Neural cell (in vitro differentiated cells): ENCODE results near the gene GRPEL2. TPM values are rescaled to one million over a fixed set of nuclear protein-coding genes. Genes with fewer than 3 reads are reported as not detected.

ENCODE experiments used
- H2AFZ ChIP-seq: fragments of 200-600, 300-800 bp; sonication (generic), shearing (Covaris generic); 2 replicates; pipeline ENCODE4 v1.6.0; 2014; ENCODE audit warnings: low read depth, mild to moderate bottlenecking, antibody characterized with exemption, low read length, moderate library complexity
- H3F3A ChIP-seq: fragments of 200-600 bp; shearing (Covaris generic); 2 replicates; pipeline ENCODE4 v1.6.1; 2016; ENCODE audit warnings: mild to moderate bottlenecking, moderate library complexity, mixed read lengths, antibody characterized with exemption, low read length; ENCODE audit not compliant: insufficient read depth, poor library complexity, severe bottlenecking
- H3K27ac ChIP-seq: fragments of 200-600, 300-800 bp; sonication (generic), shearing (Covaris generic); 2 replicates; pipeline ENCODE4 v1.5.1; 2014; ENCODE audit warnings: mild to moderate bottlenecking, low read length, moderate library complexity
- H3K27me3 ChIP-seq: fragments of 300-800, 200-600 bp; sonication (generic), shearing (Covaris generic); 2 replicates; pipeline ENCODE4 v1.6.0; 2014; ENCODE audit warnings: mild to moderate bottlenecking, low read depth, low read length, moderate library complexity; ENCODE audit not compliant: insufficient read depth
- H3K36me3 ChIP-seq: fragments of 300-800, 200-600 bp; sonication (generic), shearing (Covaris generic); 2 replicates; pipeline ENCODE4 v1.5.1; 2014; ENCODE audit warnings: mild to moderate bottlenecking, antibody characterized with exemption, low read length, moderate library complexity; ENCODE audit not compliant: insufficient read depth
- H3K4me2 ChIP-seq: fragments of 300-800, 200-600 bp; sonication (generic), shearing (Covaris generic); 2 replicates; pipeline ENCODE4 v1.6.0; 2014; ENCODE audit warnings: mild to moderate bottlenecking, low read length
- H3K4me3 ChIP-seq: fragments of 300-800, 200-600 bp; sonication (generic), shearing (Covaris generic); 2 replicates; pipeline ENCODE4 v1.5.1; 2014; ENCODE audit warnings: mild to moderate bottlenecking, low read length, moderate library complexity
- H3K79me2 ChIP-seq: fragments of 200-600 bp; shearing (Covaris generic); replicated peaks from 2 replicates; pipeline ENCODE4 v1.6.0; 2014; ENCODE audit warnings: mild to moderate bottlenecking, low read length, moderate library complexity; ENCODE audit not compliant: insufficient read depth
- H3K9ac ChIP-seq: fragments of 300-800, 200-600 bp; sonication (generic), shearing (Covaris generic); 2 replicates; pipeline ENCODE4 v1.6.1; 2016; ENCODE audit warnings: mild to moderate bottlenecking, low read length, mixed read lengths
- H3K9me2 ChIP-seq: fragments of 200-600 bp; shearing (Covaris generic); 2 replicates; pipeline ENCODE4 v1.6.1; 2016; ENCODE audit warnings: mild to moderate bottlenecking, low read length, mixed read lengths; ENCODE audit not compliant: insufficient read depth
- H3K9me3 ChIP-seq: fragments of 200-600, 300-800 bp; sonication (generic), shearing (Covaris generic); 2 replicates; pipeline ENCODE4 v1.6.1; 2016; ENCODE audit warnings: mild to moderate bottlenecking, mixed run types, low read length, moderate library complexity, mixed read lengths
- H4K20me1 ChIP-seq: fragments of 200-600 bp; shearing (Covaris generic); 2 replicates; pipeline ENCODE4 v1.6.1; 2016; ENCODE audit warnings: mild to moderate bottlenecking, mixed run types; ENCODE audit not compliant: insufficient read depth
- EP300 ChIP-seq: fragments of 450-650 bp; conservative IDR thresholded peaks from 2 replicates; pipeline ENCODE4 v1.6.1; 2014; ENCODE audit warnings: antibody characterized with exemption, mild to moderate bottlenecking, moderate library complexity; ENCODE audit not compliant: poor library complexity, severe bottlenecking
- EZH2 ChIP-seq: fragments of 200-600, 300-800 bp; shearing (Covaris generic), sonication (generic); IDR thresholded peaks from 2 replicates; pipeline ENCODE4 v1.6.1; 2014; ENCODE audit warnings: antibody characterized with exemption, low read length, borderline replicate concordance, mild to moderate bottlenecking; ENCODE audit not compliant: insufficient read depth, poor library complexity, severe bottlenecking
- MXI1 ChIP-seq: fragments of 450-650 bp; conservative IDR thresholded peaks from 2 replicates; pipeline ENCODE4 v1.6.1; 2014; ENCODE audit warnings: antibody characterized with exemption, mild to moderate bottlenecking; ENCODE audit not compliant: poor library complexity, severe bottlenecking
- POLR2AphosphoS5 ChIP-seq: IDR thresholded peaks from 2 replicates; pipeline ENCODE4 v1.6.1; 2012
- RAD21 ChIP-seq: fragments of 450-650 bp; conservative IDR thresholded peaks from 2 replicates; pipeline ENCODE4 v1.6.1; 2014; ENCODE audit warnings: antibody characterized with exemption, mild to moderate bottlenecking, moderate library complexity
- REST ChIP-seq: IDR thresholded peaks from 2 replicates; pipeline ENCODE4 v1.6.1; 2012; ENCODE audit warnings: borderline replicate concordance
- SMC3 ChIP-seq: fragments of 450-650 bp; conservative IDR thresholded peaks from 2 replicates; pipeline ENCODE4 v1.6.1; 2014; ENCODE audit warnings: antibody characterized with exemption, mild to moderate bottlenecking, moderate library complexity; ENCODE audit not compliant: poor library complexity
- TAF1 ChIP-seq: IDR thresholded peaks from 2 replicates; pipeline ENCODE4 v1.6.1; 2012; ENCODE audit warnings: low read depth
- polyA plus RNA-seq: library from polyadenylated mRNA; depleted of rRNA; stranded (reverse); fragments of >200 nt; gene quantifications from 2 replicates; pipeline ENCODE4 v1.2.3, GENCODE V29; 2014
- TF ChIP-seq, protein P1 (sequence below): fragments of 450-650 bp; IDR thresholded peaks from 2 replicates; pipeline ENCODE4 v1.5.1; 2014; ENCODE audit warnings: antibody characterized with exemption, mild to moderate bottlenecking, moderate library complexity; ENCODE audit not compliant: poor library complexity, severe bottlenecking

GRPEL2 gene
- polyA plus RNA-seq, 1 donor from 2014 or later, result 19.3 TPM

DNA sequence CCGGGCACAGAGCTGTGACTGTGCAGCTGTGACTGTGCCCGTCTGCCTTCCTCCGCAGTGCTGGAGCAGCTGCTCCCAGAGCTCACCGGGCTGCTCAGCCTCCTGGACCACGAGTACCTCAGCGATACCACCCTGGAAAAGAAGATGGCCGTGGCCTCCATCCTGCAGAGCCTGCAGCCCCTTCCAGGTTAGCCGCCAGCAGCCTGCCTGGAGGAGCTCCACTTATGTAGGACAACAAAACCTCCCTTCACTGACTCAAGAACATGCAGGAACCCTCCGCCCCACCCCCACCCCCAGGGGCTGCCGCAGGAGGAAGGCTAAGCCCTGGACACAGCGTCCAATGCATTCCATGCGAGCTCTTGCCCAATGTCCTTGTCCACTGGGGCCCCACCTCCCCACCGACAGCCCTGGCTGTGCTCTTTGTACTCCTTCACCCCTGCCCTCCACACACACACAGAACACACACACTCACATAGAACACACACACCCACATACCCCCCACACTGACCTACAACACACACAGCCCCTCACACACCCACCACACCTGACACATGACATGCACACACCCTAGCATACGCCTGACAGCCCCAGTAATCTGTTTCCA, 45.7 kb upstream of the GRPEL2 start:
- no peak overlapping the region for H3K4me3 ChIP-seq
- no peaks in the 10 kb centered on the region for H3K9me2 ChIP-seq
- H3K4me2 ChIP-seq, result no peak overlapping the region
- H3F3A ChIP-seq, result no peaks in the 10 kb centered on the region
- no peak overlapping the region for H3K27ac ChIP-seq
- H3K9ac ChIP-seq, result no peak overlapping the region
- no peaks in the 10 kb centered on the region for H3K27me3 ChIP-seq
- TF ChIP-seq RAD21 (no peak), REST (no peak), EZH2 (no peak), TAF1 (no peak), POLR2AphosphoS5 (no peak), EP300 (no peak), SMC3 (no peak), MXI1 (no peak)
- TF ChIP-seq, protein P1, sequence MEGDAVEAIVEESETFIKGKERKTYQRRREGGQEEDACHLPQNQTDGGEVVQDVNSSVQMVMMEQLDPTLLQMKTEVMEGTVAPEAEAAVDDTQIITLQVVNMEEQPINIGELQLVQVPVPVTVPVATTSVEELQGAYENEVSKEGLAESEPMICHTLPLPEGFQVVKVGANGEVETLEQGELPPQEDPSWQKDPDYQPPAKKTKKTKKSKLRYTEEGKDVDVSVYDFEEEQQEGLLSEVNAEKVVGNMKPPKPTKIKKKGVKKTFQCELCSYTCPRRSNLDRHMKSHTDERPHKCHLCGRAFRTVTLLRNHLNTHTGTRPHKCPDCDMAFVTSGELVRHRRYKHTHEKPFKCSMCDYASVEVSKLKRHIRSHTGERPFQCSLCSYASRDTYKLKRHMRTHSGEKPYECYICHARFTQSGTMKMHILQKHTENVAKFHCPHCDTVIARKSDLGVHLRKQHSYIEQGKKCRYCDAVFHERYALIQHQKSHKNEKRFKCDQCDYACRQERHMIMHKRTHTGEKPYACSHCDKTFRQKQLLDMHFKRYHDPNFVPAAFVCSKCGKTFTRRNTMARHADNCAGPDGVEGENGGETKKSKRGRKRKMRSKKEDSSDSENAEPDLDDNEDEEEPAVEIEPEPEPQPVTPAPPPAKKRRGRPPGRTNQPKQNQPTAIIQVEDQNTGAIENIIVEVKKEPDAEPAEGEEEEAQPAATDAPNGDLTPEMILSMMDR, result no peak
- H3K9me3 ChIP-seq, result no peaks in the 10 kb centered on the region
- H3K79me2 ChIP-seq, result no peaks in the 10 kb centered on the region
- H3K36me3 ChIP-seq, result no peaks in the 10 kb centered on the region
- H4K20me1 ChIP-seq, result no peaks in the 10 kb centered on the region
- no peak overlapping the region for H2AFZ ChIP-seq

DNA sequence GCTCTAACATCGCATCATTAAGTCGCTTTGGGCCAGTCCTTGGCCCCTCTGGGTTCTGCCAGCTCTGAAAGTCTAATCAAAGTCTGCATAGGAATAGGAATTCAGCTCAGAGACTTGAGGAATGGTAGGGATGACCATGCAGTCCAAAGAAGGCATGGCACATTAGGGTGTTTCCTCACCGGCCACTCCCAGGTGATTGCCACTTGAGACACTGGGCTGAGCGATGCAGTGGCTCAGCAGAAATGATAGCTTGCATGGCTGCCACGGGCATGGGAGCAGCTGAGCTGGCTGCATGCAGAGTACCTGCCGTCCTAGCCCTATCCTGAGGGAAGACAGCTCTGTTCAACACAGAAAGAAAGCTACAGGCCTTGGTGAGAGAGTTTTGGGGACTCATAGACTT, 44.9 kb upstream of the GRPEL2 start:
- no peaks in the 10 kb centered on the region for H3K9me2 ChIP-seq
- H3K9me3 ChIP-seq, result no peaks in the 10 kb centered on the region
- H3K27ac ChIP-seq, result no peak overlapping the region
- no peaks in the 10 kb centered on the region for H4K20me1 ChIP-seq
- H2AFZ ChIP-seq, result no peak overlapping the region
- no peaks in the 10 kb centered on the region for H3K79me2 ChIP-seq
- no peak overlapping the region for H3K9ac ChIP-seq
- no peak overlapping the region for H3K4me3 ChIP-seq
- H3K36me3 ChIP-seq, result no peaks in the 10 kb centered on the region
- TF ChIP-seq EZH2 (no peak), RAD21 (no peak), EP300 (no peak), POLR2AphosphoS5 (no peak), SMC3 (no peak), TAF1 (no peak), MXI1 (no peak), REST (no peak)
- TF ChIP-seq, protein P1, result no peak
- H3K27me3 ChIP-seq, result no peaks in the 10 kb centered on the region
- H3K4me2 ChIP-seq, result no peak overlapping the region
- no peaks in the 10 kb centered on the region for H3F3A ChIP-seq
